Activated T-cell treated with anti-CD3 and anti-CD28 coated beads, Interleukin-2, amount 50 U/mL, for 48 hours (primary cell): ENCODE results near the gene PROX1.

Source experiments
- DNase-seq, 2 experiments: peaks; one replicate each; pipeline ENCODE4 v3.0.0-alpha.2; 2020

The PROX1 gene

DNA sequence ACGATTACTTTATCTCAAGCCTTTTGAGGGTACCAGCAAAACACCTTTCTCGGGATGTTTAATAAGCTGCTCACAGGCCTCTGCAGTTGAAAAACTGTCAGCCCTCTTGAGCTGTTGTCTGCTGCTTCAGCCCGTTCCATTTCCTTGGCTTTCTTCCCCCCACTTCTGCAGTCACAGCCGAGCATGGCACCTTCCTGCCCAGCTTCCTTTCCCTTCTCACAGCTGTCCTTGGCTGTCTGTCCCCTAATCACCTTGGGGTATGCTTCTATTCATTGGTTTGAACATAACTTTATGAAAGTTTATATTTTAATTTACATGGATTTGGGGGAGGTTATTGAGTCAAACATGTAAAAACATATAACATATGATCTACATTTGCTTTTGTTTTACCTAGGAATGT, 6.9 kb upstream of the PROX1 start:
- no peak for DNase-seq

- no peak for DNase-seq
Observed at GRCh38 chr1:213982289-213982671, 5.5 kb upstream of the PROX1 start.

DNA sequence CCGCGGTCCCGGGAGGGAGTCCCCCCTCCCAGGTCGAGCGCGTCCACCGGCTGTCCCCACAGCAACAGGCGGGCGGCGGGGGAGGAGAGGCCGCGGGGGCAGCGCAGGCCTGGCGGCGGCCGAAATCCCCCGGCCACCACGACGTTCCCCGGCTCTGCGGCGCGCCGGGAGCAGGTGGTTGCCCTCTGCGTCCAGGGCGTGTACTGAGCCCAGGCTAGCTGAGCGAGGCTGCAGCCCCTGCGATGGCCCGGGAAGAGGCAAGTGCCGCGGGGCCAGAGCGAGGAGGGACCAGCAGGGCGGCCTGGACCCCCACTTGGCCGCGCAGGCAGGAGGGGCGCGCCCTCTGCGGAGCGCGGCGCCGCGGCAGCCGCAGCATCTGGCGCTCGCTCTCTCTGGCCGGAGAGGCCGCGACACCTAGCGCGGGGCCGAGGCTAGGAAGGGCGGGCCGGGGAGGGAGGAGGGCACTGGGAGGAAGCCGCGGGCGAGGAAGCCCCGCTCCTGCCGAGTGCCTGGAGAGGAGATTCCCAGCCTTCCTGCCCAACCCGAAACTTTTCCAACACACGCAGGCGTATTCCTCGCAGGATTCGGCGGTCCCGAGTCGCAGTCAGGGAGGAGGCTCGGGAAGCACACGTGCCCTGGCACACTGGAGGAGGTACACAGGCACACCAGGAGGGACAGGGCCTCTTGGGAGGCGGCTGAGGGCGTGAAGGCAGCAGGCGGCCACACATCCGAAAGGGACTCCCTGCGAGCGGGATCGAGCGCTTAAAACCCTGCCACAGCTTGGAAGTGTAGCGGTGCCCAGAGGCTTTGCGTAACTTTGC, 4.9 kb upstream of the PROX1 start:
- DNase-seq = peak in 1 of 2 experiments; percentile 22

GRCh38 chr1:213983493-213984386, 4.0 kb upstream of the PROX1 start:
- DNase-seq = no peak

- DNase-seq = peak in 1 of 2 experiments; percentile 18
Observed at GRCh38 chr1:213984387-213985208, 3.2 kb upstream of the PROX1 start.

GRCh38 chr1:213985209-213986019, 2.4 kb upstream of the PROX1 start:
- peak; percentile 30 to 39 for DNase-seq

- no peak for DNase-seq
Observed at GRCh38 chr1:213986020-213986924, 1.5 kb upstream of the PROX1 start.

DNA sequence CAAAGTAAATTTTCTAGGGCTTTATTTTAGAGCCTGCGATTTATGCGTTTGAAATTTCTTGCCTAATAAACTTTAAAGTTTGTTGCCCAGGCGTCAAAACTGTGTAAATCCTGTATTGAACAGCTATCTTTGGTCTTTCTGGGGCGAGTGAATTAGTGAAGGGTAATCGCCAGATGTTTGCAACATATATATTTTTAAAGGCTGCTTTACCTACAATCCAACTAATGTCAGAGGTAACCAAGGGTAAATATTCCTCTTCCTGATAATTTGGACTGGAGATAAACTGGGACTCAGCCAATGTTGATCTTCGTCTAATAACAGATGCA, 885 bp upstream of the PROX1 start:
- DNase-seq = no peak

GRCh38 chr1:213987422-213987926, 299 bp upstream of the PROX1 start:
- DNase-seq = peak in 1 of 2 experiments; percentile 17

DNA sequence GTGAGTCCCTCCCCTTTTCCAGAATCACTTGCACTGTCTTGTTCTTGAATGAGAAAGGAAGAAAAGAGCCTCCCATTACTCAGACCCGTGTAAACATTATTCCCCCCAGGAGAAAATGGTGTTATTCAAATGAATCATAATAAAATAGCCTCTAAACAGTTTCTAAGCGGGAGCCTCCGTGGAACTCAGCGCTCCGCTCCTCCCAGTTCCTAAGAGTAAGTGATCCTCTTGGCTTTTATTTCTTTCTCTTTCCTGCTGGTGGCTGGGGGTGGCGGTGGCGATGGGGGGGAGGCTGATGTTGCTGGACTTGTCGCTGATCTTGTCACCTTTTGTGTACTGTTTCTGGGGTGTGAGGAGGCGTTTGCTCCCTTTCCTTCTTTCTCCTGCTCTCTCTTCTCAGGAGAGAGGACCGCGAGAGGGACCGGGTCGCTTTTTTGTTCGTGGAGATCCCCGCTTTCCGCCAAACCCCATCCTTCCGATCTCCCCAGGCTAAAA, 781 bp downstream of the PROX1 start:
- DNase-seq = peak in 1 of 2 experiments; percentile 16

- peak in 1 of 2 experiments; percentile 18 for DNase-seq
Observed at GRCh38 chr1:213989002-213989855, 1.5 kb downstream of the PROX1 start.

DNA sequence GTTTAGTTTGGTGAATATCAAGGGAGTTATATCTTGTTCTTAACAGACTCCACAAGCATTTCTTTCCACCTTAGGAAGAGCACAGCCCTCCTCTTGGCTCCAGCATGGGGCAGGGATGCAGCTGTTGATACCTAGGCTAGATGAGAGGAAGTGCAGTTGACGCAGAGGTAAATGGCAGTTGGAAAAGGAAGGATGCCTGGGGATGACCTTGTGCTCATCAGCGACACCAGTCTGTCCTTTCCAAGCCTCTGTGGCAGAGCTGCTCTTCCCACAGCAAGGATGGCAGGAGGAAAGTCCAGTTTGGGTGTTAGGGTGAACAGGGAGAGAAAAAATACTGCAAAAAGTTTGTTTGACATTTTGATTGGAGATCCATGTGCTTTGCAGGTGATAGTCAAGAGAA, 6.2 kb downstream of the PROX1 start:
- no peak for DNase-seq

GRCh38 chr1:213994888-213995287, 7.1 kb downstream of the PROX1 start:
- DNase-seq = no peak

DNA sequence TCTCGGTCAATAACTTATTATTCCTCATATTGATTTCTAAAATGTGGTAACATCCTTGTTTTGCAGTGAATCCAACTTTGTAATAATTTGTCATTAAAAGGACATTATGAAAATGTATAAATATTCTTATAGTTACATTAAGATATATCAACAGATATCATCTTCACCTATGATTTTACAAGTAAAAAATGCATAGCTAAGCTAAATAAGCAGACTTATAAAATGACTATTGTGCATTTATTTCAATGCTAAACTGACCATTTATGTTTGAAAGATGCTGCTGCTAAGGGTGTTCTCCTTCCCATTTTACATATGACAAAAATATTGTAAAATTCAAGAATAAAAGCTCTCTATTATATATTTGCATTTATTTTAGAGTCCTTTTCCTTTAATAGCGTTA, 7.8 kb downstream of the PROX1 start:
- no peak for DNase-seq

GRCh38 chr1:213996320-213997037, 8.7 kb downstream of the PROX1 start:
- no peak for DNase-seq

GRCh38 chr1:213997038-213997771, 9.4 kb downstream of the PROX1 start:
- no peak for DNase-seq

DNA sequence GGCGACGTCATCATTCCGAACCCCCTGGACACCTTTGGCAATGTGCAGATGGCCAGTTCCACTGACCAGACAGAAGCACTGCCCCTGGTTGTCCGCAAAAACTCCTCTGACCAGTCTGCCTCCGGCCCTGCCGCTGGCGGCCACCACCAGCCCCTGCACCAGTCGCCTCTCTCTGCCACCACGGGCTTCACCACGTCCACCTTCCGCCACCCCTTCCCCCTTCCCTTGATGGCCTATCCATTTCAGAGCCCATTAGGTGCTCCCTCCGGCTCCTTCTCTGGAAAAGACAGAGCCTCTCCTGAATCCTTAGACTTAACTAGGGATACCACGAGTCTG, 10.0 kb downstream of the PROX1 start:
- DNase-seq = no peak

- no peak for DNase-seq
Observed at GRCh38 chr1:213998785-213999184, 11.0 kb downstream of the PROX1 start.
